H9 (cell line): ENCODE data around the gene WBP2. TPM values are rescaled to one million over a fixed set of nuclear protein-coding genes. Genes with fewer than 3 reads are reported as not detected.

Source experiments
- DNase-seq: peaks from one replicate; pipeline ENCODE4 v3.0.0-alpha.2; 2017
- H2AFZ ChIP-seq: one replicate; pipeline ENCODE4 v1.6.1; 2013; ENCODE audit warnings: mild to moderate bottlenecking, low read length, control low read depth, moderate library complexity
- H2AK5ac ChIP-seq: 2 replicates; pipeline ENCODE4 v1.6.1; 2013; ENCODE audit warnings: low read length, control low read depth, mixed read lengths; ENCODE audit not compliant: insufficient read length
- H2BK120ac ChIP-seq: one replicate; pipeline ENCODE4 v1.6.1; 2013; ENCODE audit warnings: low read depth, mild to moderate bottlenecking, low read length, control low read depth, inconsistent platforms; ENCODE audit not compliant: poor library complexity, severe bottlenecking
- H2BK12ac ChIP-seq: 2 replicates; pipeline ENCODE4 v1.6.1; 2013; ENCODE audit warnings: low read length, control low read depth, mixed read lengths, low read depth; ENCODE audit not compliant: insufficient read length
- H2BK15ac ChIP-seq: 2 replicates; pipeline ENCODE4 v1.6.1; 2013; ENCODE audit warnings: low read depth, low read length, control low read depth
- H2BK20ac ChIP-seq: one replicate; pipeline ENCODE4 v1.6.1; 2013; ENCODE audit warnings: low read depth, mild to moderate bottlenecking, low read length, control low read depth, inconsistent platforms; ENCODE audit not compliant: poor library complexity, severe bottlenecking
- H2BK5ac ChIP-seq: 2 replicates; pipeline ENCODE4 v1.6.1; 2013; ENCODE audit warnings: low read length, control low read depth, mixed read lengths; ENCODE audit not compliant: insufficient read length
- H3K14ac ChIP-seq: 2 replicates; pipeline ENCODE4 v1.6.1; 2013; ENCODE audit warnings: low read length, control low read depth; ENCODE audit not compliant: insufficient read depth
- H3K18ac ChIP-seq: 2 replicates; pipeline ENCODE4 v1.6.1; 2013; ENCODE audit warnings: low read depth, mild to moderate bottlenecking, mixed read lengths, low read length, control low read depth; ENCODE audit not compliant: insufficient read length
- H3K23ac ChIP-seq: 2 replicates; pipeline ENCODE4 v1.6.1; 2013; ENCODE audit warnings: low read length, control low read depth, mixed read lengths, low read depth; ENCODE audit not compliant: insufficient read length
- H3K23me2 ChIP-seq: 2 replicates; pipeline ENCODE4 v1.6.1; 2013; ENCODE audit warnings: low read depth, mild to moderate bottlenecking, mixed read lengths, low read length, control low read depth; ENCODE audit not compliant: insufficient read length, poor library complexity, severe bottlenecking
- H3K27ac ChIP-seq: 2 replicates; pipeline ENCODE4 v1.5.1; 2013; ENCODE audit warnings: low read length, control low read depth, mixed read lengths, low read depth; ENCODE audit not compliant: insufficient read length
- H3K27me3 ChIP-seq: 2 replicates; pipeline ENCODE4 v1.6.1; 2013; ENCODE audit warnings: low read length, control low read depth, inconsistent platforms; ENCODE audit not compliant: insufficient read depth
- H3K4ac ChIP-seq: 2 replicates; pipeline ENCODE4 v1.6.1; 2013; ENCODE audit warnings: low read depth, mild to moderate bottlenecking, control low read depth, inconsistent platforms, low read length, moderate library complexity
- H3K4me1 ChIP-seq: 2 replicates; pipeline ENCODE4 v1.6.1; 2013; ENCODE audit warnings: low read length, control low read depth, inconsistent platforms; ENCODE audit not compliant: insufficient read depth
- H3K4me2 ChIP-seq: 2 replicates; pipeline ENCODE4 v1.6.1; 2013; ENCODE audit warnings: low read length, control low read depth, mixed read lengths; ENCODE audit not compliant: insufficient read length, insufficient read depth
- H3K56ac ChIP-seq: 2 replicates; pipeline ENCODE4 v1.6.1; 2013; ENCODE audit warnings: low read depth, mild to moderate bottlenecking, mixed read lengths, low read length, control low read depth; ENCODE audit not compliant: insufficient read length
- H3K79me1 ChIP-seq: 2 replicates; pipeline ENCODE4 v1.6.1; 2013; ENCODE audit warnings: low read depth, mild to moderate bottlenecking, moderate library complexity, low read length, control low read depth, inconsistent platforms; ENCODE audit not compliant: insufficient read depth, poor library complexity, severe bottlenecking
- H3K79me2 ChIP-seq: 2 replicates; pipeline ENCODE4 v1.6.1; 2013; ENCODE audit warnings: low read length, control low read depth, inconsistent platforms; ENCODE audit not compliant: insufficient read depth
- H3K9ac ChIP-seq: 2 replicates; pipeline ENCODE4 v1.6.1; 2013; ENCODE audit warnings: low read length, control low read depth, mixed read lengths; ENCODE audit not compliant: insufficient read length; ENCODE audit errors: extremely low read depth
- H3K9me3 ChIP-seq: one replicate; pipeline ENCODE4 v1.6.1; 2013; ENCODE audit warnings: low read depth, low read length, inconsistent platforms; ENCODE audit not compliant: control insufficient read depth
- H3T11ph ChIP-seq: one replicate; pipeline ENCODE4 v1.6.1; 2013; ENCODE audit warnings: mild to moderate bottlenecking, low read length, control low read depth, inconsistent platforms
- H4K20me1 ChIP-seq: one replicate; pipeline ENCODE4 v1.6.1; 2013; ENCODE audit not compliant: control insufficient read depth, insufficient read length, insufficient read depth
- H4K5ac ChIP-seq: 2 replicates; pipeline ENCODE4 v1.6.1; 2013; ENCODE audit warnings: low read depth, mild to moderate bottlenecking, mixed read lengths, low read length, control low read depth; ENCODE audit not compliant: insufficient read length
- H4K8ac ChIP-seq: replicated peaks from 2 replicates; pipeline ENCODE4 v1.6.1; 2013; ENCODE audit warnings: low read length, control low read depth, mixed read lengths, low read depth; ENCODE audit not compliant: insufficient read length
- H4K91ac ChIP-seq: 2 replicates; pipeline ENCODE4 v1.6.1; 2013; ENCODE audit warnings: low read depth, mild to moderate bottlenecking, moderate library complexity, mixed read lengths, low read length, control low read depth; ENCODE audit not compliant: insufficient read length
- H3K27ac Mint-ChIP-seq, 3 experiments: 2 replicates in 2 of 3; 3 replicates in 1 of 3; pipeline ENCODE4 v1.8.0; 2020 to 2021; ENCODE audit warnings: mixed read lengths in 3 of 3, mild to moderate bottlenecking in 1 of 3, moderate library complexity in 1 of 3
- H3K27me3 Mint-ChIP-seq: 2 replicates; pipeline ENCODE4 v1.8.0; 2021; ENCODE audit warnings: low read depth, mild to moderate bottlenecking, moderate library complexity, mixed read lengths
- H3K36me3 Mint-ChIP-seq, 3 experiments: 2 replicates in 2 of 3; 3 replicates in 1 of 3; pipeline ENCODE4 v1.8.0; 2020 to 2021; ENCODE audit warnings: low read depth in 3 of 3, mixed read lengths in 3 of 3; ENCODE audit not compliant: insufficient read depth in 1 of 3
- H3K4me1 Mint-ChIP-seq, 2 experiments: 2 replicates each; pipeline ENCODE4 v1.8.0; 2020; ENCODE audit warnings: mixed read lengths in 2 of 2
- H3K4me3 Mint-ChIP-seq, 2 experiments: 2 replicates in 1 of 2; 3 replicates in 1 of 2; pipeline ENCODE4 v1.8.0; 2020 to 2021; ENCODE audit warnings: mild to moderate bottlenecking in 2 of 2, mixed read lengths in 2 of 2, moderate library complexity in 1 of 2
- H3K9me3 Mint-ChIP-seq, 2 experiments: 2 replicates in 1 of 2; 3 replicates in 1 of 2; pipeline ENCODE4 v1.8.0; 2020; ENCODE audit warnings: mild to moderate bottlenecking in 2 of 2, mixed read lengths in 2 of 2, moderate library complexity in 1 of 2
- CTCF ChIP-seq: fragments of 200-600 bp; sonication (generic); conservative IDR thresholded peaks from 3 replicates; pipeline ENCODE4 v1.8.0; 2021; ENCODE audit warnings: antibody characterized with exemption, mild to moderate bottlenecking
- whole genome bisulfite sequencing: extraction: QIAGEN DNeasy Blood & Tissue Kit; methylation state at CpG from one replicate; pipeline ENCODE4 v1.1.7; 2013; ENCODE audit warnings: missing lambda C conversion rate, low lambda C conversion rate, mixed read lengths; ENCODE audit not compliant: insufficient read length; ENCODE audit errors: extremely low coverage; 5-methylcytosine and 5-hydroxymethylcytosine counted together
- total RNA-seq: library from RNA; stranded (reverse); gene quantifications from 2 replicates; pipeline ENCODE4 v1.2.1, GENCODE V29; 2021

The WBP2 gene
- total RNA-seq, 1 experiment from 2014 or later: 63.2 TPM

- Mint-ChIP-seq H3K27me3 (no peaks in the 10 kb centered on the region), H3K36me3 (peaks cover 24 to 58% (median 54%) of the 10 kb centered on the region in 3 experiments), H3K4me1 (peaks cover 5 to 20% of the 10 kb centered on the region in 2 experiments; a peak in 3 of 4 replicates), H3K27ac (no peak overlapping the region), H3K9me3 (no peaks in the 10 kb centered on the region), H3K4me3 (no peak overlapping the region)
- H3K18ac ChIP-seq: no peak overlapping the region
- H2BK5ac ChIP-seq: no peak overlapping the region
- no peak overlapping the region for H3T11ph ChIP-seq
- no peak overlapping the region for H2AFZ ChIP-seq
- no peaks in the 10 kb centered on the region for H3K79me1 ChIP-seq
- H4K5ac ChIP-seq: no peak overlapping the region
- H2BK15ac ChIP-seq: no peak overlapping the region
- H3K23me2 ChIP-seq: no peaks in the 10 kb centered on the region
- no peaks in the 10 kb centered on the region for H3K4me1 ChIP-seq
- H3K9ac ChIP-seq: no peak overlapping the region
- H2BK20ac ChIP-seq: no peak overlapping the region
- H2BK12ac ChIP-seq: no peak overlapping the region
- WGBS: no CpG with 5 or more reads among the region's 34 CpGs
- H3K4me2 ChIP-seq: no peak overlapping the region
- no peak overlapping the region for H3K27ac ChIP-seq
- no peak overlapping the region for H2AK5ac ChIP-seq
- no peaks in the 10 kb centered on the region for H3K27me3 ChIP-seq
- no peak for TF ChIP-seq CTCF
- no peak overlapping the region for H4K91ac ChIP-seq
- H3K14ac ChIP-seq: no peak overlapping the region
- no peak overlapping the region for H4K8ac ChIP-seq
- no peaks in the 10 kb centered on the region for H3K9me3 ChIP-seq
- H2BK120ac ChIP-seq: no peak overlapping the region
- H3K56ac ChIP-seq: no peak overlapping the region
- H3K23ac ChIP-seq: no peak overlapping the region
- no peak overlapping the region for H3K4ac ChIP-seq
- peaks cover 2% of the 10 kb centered on the region for H4K20me1 ChIP-seq
- no peak for DNase-seq
- H3K79me2 ChIP-seq: no peaks in the 10 kb centered on the region
Measured at GRCh38 chr17:75846692-75847613, 8.2 kb downstream of the WBP2 start.
